HCT116 (cell line): Measurements from ENCODE around the gene COX5B. TPM values are rescaled to one million over a fixed set of nuclear protein-coding genes. Genes with fewer than 3 reads are reported as not detected.

Experiments used
- ATAC-seq: fragments of 200-7000 bp; cut with Tn5 transposase; 2 replicates; pipeline ENCODE4 v1.9.1; 2020; ENCODE audit warnings: mild to moderate bottlenecking, moderate library complexity
- BruUV-seq: library from RNA; stranded (reverse); fragments of 400-500 nt; replicated peaks from 2 replicates; lab custom pipeline; 2021; lab: Mats Ljungman, UMichigan
- CTCF ChIA-PET: fragments of 300-600 bp; sonication (Branson Sonifier 250); formaldehyde crosslinking; loops from one replicate; lab custom pipeline; 2021; ENCODE audit warnings: antibody characterized with exemption; lab: Charles Lee
- POLR2A ChIA-PET: fragments of 300-600, 350-600 bp; sonication (Branson Sonifier 250); formaldehyde crosslinking; loops from one replicate; lab custom pipeline; 2021; ENCODE audit warnings: antibody characterized with exemption; lab: Charles Lee
- RAD21 ChIA-PET, 2 experiments: fragments of 300-600 bp; sonication (Branson Sonifier 250); formaldehyde crosslinking; loops; one replicate each; lab custom pipeline; 2023; ENCODE audit warnings: low total read pairs in 2 of 2; ENCODE audit not compliant: uncharacterized antibody in 2 of 2, unreplicated experiment in 2 of 2, low non-redundant PET in 1 of 2; lab: Charles Lee
- DNase-seq: peaks from one replicate; pipeline ENCODE4 v3.0.0-alpha.2; 2010; ENCODE audit warnings: low read depth, low spot score
- H2AFZ ChIP-seq: fragments of 200-600 bp; shearing (Covaris generic), sonication (generic); 2 replicates; pipeline ENCODE4 v1.6.1; 2017; ENCODE audit warnings: low read depth, mixed run types, mixed read lengths, antibody characterized with exemption, low read length; ENCODE audit not compliant: poor library complexity, severe bottlenecking
- H3K27ac ChIP-seq: 2 replicates; pipeline ENCODE4 v1.5.1; 2012; ENCODE audit warnings: low read depth, low read length
- H3K27me3 ChIP-seq: fragments of 200-600 bp; sonication (generic); 2 replicates; pipeline ENCODE4 v1.6.1; 2016; ENCODE audit warnings: mixed run types, low read length, mixed read lengths; ENCODE audit not compliant: insufficient read depth
- H3K36me3 ChIP-seq, 2 experiments: fragments of 200-500 bp in 1 of 2; fragments of 200-600 bp in 1 of 2; sonication (Bioruptor generic) in 1 of 2; sonication (generic) in 1 of 2; 2 replicates each; pipeline versions ENCODE4 v1.5.1 to v1.6.1; 2014 to 2016; ENCODE audit warnings: low read length in 2 of 2, inconsistent platforms in 1 of 2, mixed read lengths in 1 of 2, mixed run types in 1 of 2; ENCODE audit not compliant: insufficient read depth in 2 of 2, control insufficient read depth in 1 of 2
- H3K4me1 ChIP-seq, 2 experiments: fragments of 200-600 bp in 1 of 2; sonication (generic) in 1 of 2; 2 replicates each; pipeline versions ENCODE4 v1.5.1 to v1.6.1; 2012 to 2017; ENCODE audit warnings: low read length in 2 of 2, inconsistent platforms in 1 of 2, mild to moderate bottlenecking in 1 of 2, mixed read lengths in 1 of 2, mixed run types in 1 of 2, moderate library complexity in 1 of 2; ENCODE audit not compliant: insufficient read depth in 2 of 2, control insufficient read depth in 1 of 2
- H3K4me2 ChIP-seq: fragments of 200-600 bp; sonication (generic); 2 replicates; pipeline ENCODE4 v1.6.1; 2017; ENCODE audit warnings: mixed run types, low read length, mixed read lengths
- H3K4me3 ChIP-seq, 2 experiments: fragments of 200-600 bp in 1 of 2; sonication (generic) in 1 of 2; replicated peaks in 1 of 2; 2 replicates each; pipeline ENCODE4 v1.5.1; 2011 to 2016; ENCODE audit warnings: low read length in 2 of 2, control low read depth in 1 of 2, low read depth in 1 of 2, mild to moderate bottlenecking in 1 of 2, mixed read lengths in 1 of 2, mixed run types in 1 of 2
- H3K79me2 ChIP-seq: fragments of 200-600 bp; sonication (generic); 2 replicates; pipeline ENCODE4 v1.6.1; 2017; ENCODE audit warnings: mild to moderate bottlenecking, mixed run types, low read length, moderate library complexity, mixed read lengths; ENCODE audit not compliant: insufficient read depth
- H3K9ac ChIP-seq: fragments of 200-600 bp; sonication (generic); 2 replicates; pipeline ENCODE4 v1.6.1; 2016; ENCODE audit warnings: low read length, mixed read lengths
- H3K9me2 ChIP-seq: fragments of 200-600 bp; sonication (generic), shearing (Covaris generic); 2 replicates; pipeline ENCODE4 v1.6.1; 2017; ENCODE audit warnings: mixed run types, mild to moderate bottlenecking, moderate library complexity; ENCODE audit not compliant: insufficient read depth
- H3K9me3 ChIP-seq, 2 experiments: fragments of 200-500 bp in 1 of 2; fragments of 200-600 bp in 1 of 2; sonication (Bioruptor generic) in 1 of 2; sonication (generic) in 1 of 2; 2 replicates each; pipeline ENCODE4 v1.6.1; 2014 to 2017; ENCODE audit warnings: low read length in 2 of 2, mixed read lengths in 2 of 2, inconsistent platforms in 1 of 2, low read depth in 1 of 2, mild to moderate bottlenecking in 1 of 2, mixed run types in 1 of 2, moderate library complexity in 1 of 2; ENCODE audit not compliant: control insufficient read depth in 1 of 2, insufficient read depth in 1 of 2
- H4K20me1 ChIP-seq: fragments of 200-600 bp; sonication (generic), shearing (Covaris generic); 2 replicates; pipeline ENCODE4 v1.6.1; 2017; ENCODE audit warnings: mixed run types, mild to moderate bottlenecking, moderate library complexity; ENCODE audit not compliant: insufficient read depth
- ATF3 ChIP-seq: IDR thresholded peaks from 2 replicates; pipeline ENCODE4 v1.6.1; 2012
- CBX3 ChIP-seq: IDR thresholded peaks from 2 replicates; pipeline ENCODE4 v1.6.1; 2012; ENCODE audit warnings: low read depth
- CEBPB ChIP-seq: IDR thresholded peaks from 2 replicates; pipeline ENCODE4 v1.6.1; 2012; ENCODE audit warnings: low read depth
- EGR1 ChIP-seq: IDR thresholded peaks from 2 replicates; pipeline ENCODE4 v1.6.1; 2012; ENCODE audit warnings: low read depth
- ELF1 ChIP-seq: IDR thresholded peaks from 2 replicates; pipeline ENCODE4 v1.6.1; 2012; ENCODE audit warnings: low read depth, borderline replicate concordance
- EZH2 ChIP-seq: fragments of 200-600 bp; sonication (generic); IDR thresholded peaks from 2 replicates; pipeline ENCODE4 v1.6.1; 2017; ENCODE audit warnings: antibody characterized with exemption, mixed run types
- EZH2phosphoT487 ChIP-seq: fragments of 200-600 bp; IDR thresholded peaks from 2 replicates; pipeline ENCODE4 v1.6.1; 2018; ENCODE audit warnings: antibody characterized with exemption, borderline replicate concordance
- FOSL1 ChIP-seq: IDR thresholded peaks from 2 replicates; pipeline ENCODE4 v1.6.1; 2012; ENCODE audit warnings: low read depth
- JUND ChIP-seq: IDR thresholded peaks from 2 replicates; pipeline ENCODE4 v1.6.1; 2012
- POLR2A ChIP-seq: IDR thresholded peaks from 2 replicates; pipeline ENCODE4 v1.7.0; 2011; ENCODE audit warnings: borderline replicate concordance; ENCODE audit not compliant: insufficient read depth, insufficient read length; ENCODE audit errors: extremely low read depth
- POLR2AphosphoS5 ChIP-seq: IDR thresholded peaks from 2 replicates; pipeline ENCODE4 v1.6.1; 2011; ENCODE audit warnings: mild to moderate bottlenecking, low read depth, low read length, moderate library complexity
- RAD21 ChIP-seq: IDR thresholded peaks from 2 replicates; pipeline ENCODE4 v1.6.1; 2012; ENCODE audit warnings: low read depth, mild to moderate bottlenecking
- SP1 ChIP-seq: IDR thresholded peaks from 2 replicates; pipeline ENCODE4 v1.6.1; 2012; ENCODE audit warnings: low read depth
- SRF ChIP-seq: IDR thresholded peaks from 2 replicates; pipeline ENCODE4 v1.6.1; 2012; ENCODE audit warnings: low read depth
- TCF7L2 ChIP-seq: IDR thresholded peaks from 2 replicates; pipeline ENCODE4 v1.7.0; 2011; ENCODE audit warnings: borderline replicate concordance, inconsistent platforms; ENCODE audit not compliant: insufficient read depth, insufficient read length; ENCODE audit errors: extremely low read depth
- YY1 ChIP-seq: IDR thresholded peaks from 2 replicates; pipeline ENCODE4 v1.6.1; 2011; ENCODE audit warnings: low read length, low read depth, moderate library complexity, mild to moderate bottlenecking; ENCODE audit not compliant: insufficient replicate concordance; ENCODE audit errors: extremely low read depth
- ZBTB33 ChIP-seq: IDR thresholded peaks from 2 replicates; pipeline ENCODE4 v1.6.1; 2011; ENCODE audit warnings: mild to moderate bottlenecking, low read length, moderate library complexity; ENCODE audit not compliant: insufficient replicate concordance; ENCODE audit errors: extremely low read depth
- ZNF274 ChIP-seq: fragments of 200-500 bp; sonication (Bioruptor generic); IDR thresholded peaks from 2 replicates; pipeline ENCODE4 v1.6.1; 2014; ENCODE audit warnings: mild to moderate bottlenecking, low read depth, low read length, inconsistent platforms
- intact Hi-C: fragments of 100-400 bp; cut with micrococcal nuclease; formaldehyde crosslinking; loops from 2 replicates; pipeline ENCODE4 v1.10.0; 2022
- total RNA-seq: library from RNA; stranded (reverse); gene quantifications from one replicate; pipeline ENCODE4 v1.2.1, GENCODE V29; 2021; ENCODE audit not compliant: unreplicated experiment
- TF ChIP-seq, protein P1 (sequence below): IDR thresholded peaks from 2 replicates; pipeline ENCODE4 v1.6.1; 2012; ENCODE audit warnings: low read depth

Gene COX5B
- total RNA-seq, 1 experiment from 2014 or later: 283 TPM

DNA sequence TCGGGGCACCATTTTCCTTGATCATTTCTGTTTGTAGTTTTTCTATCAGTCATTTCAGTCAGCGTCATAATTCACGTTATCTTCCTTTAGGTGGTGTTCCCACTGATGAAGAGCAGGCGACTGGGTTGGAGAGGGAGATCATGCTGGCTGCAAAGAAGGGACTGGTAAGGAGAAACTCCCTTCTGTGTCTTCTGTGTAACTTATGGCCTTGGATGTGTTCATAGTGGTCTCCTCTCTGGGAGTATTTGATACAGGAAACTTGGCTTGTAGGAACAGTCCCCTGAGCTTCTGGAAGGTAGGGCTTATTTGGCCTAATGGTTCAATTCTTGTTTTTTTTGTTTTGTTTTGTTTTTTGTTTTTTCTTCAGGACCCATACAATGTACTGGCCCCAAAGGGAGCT, 1.1 kb downstream of the COX5B start:
- H4K20me1 ChIP-seq: no peaks in the 10 kb centered on the region
- H3K9ac ChIP-seq: peak overlapping the region; percentile 98
- H3K4me2 ChIP-seq: peak overlapping the region; percentile 89
- peaks cover 22 to 25% of the 10 kb centered on the region in 2 experiments; a peak in 3 of 4 replicates for H3K36me3 ChIP-seq
- DNase-seq (no peak), ATAC-seq (no peak)
- TF ChIP-seq YY1 (no peak), EGR1 (no peak), ZBTB33 (no peak), CEBPB (no peak), SRF (no peak), POLR2AphosphoS5 (no peak), TCF7L2 (no peak), ATF3 (no peak), CBX3 (no peak), JUND (no peak), RAD21 (no peak), POLR2A (no peak), FOSL1 (no peak), ZNF274 (no peak), EZH2 (no peak), ELF1 (no peak), SP1 (no peak), EZH2phosphoT487 (no peak)
- TF ChIP-seq, protein P1, sequence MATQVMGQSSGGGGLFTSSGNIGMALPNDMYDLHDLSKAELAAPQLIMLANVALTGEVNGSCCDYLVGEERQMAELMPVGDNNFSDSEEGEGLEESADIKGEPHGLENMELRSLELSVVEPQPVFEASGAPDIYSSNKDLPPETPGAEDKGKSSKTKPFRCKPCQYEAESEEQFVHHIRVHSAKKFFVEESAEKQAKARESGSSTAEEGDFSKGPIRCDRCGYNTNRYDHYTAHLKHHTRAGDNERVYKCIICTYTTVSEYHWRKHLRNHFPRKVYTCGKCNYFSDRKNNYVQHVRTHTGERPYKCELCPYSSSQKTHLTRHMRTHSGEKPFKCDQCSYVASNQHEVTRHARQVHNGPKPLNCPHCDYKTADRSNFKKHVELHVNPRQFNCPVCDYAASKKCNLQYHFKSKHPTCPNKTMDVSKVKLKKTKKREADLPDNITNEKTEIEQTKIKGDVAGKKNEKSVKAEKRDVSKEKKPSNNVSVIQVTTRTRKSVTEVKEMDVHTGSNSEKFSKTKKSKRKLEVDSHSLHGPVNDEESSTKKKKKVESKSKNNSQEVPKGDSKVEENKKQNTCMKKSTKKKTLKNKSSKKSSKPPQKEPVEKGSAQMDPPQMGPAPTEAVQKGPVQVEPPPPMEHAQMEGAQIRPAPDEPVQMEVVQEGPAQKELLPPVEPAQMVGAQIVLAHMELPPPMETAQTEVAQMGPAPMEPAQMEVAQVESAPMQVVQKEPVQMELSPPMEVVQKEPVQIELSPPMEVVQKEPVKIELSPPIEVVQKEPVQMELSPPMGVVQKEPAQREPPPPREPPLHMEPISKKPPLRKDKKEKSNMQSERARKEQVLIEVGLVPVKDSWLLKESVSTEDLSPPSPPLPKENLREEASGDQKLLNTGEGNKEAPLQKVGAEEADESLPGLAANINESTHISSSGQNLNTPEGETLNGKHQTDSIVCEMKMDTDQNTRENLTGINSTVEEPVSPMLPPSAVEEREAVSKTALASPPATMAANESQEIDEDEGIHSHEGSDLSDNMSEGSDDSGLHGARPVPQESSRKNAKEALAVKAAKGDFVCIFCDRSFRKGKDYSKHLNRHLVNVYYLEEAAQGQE: no peak
- H3K9me2 ChIP-seq: no peaks in the 10 kb centered on the region
- ChIA-PET POLR2A (no interaction called here), RAD21 (interaction anchor here in 1 of 2 experiments (1.0 kb wide), 1 partner anchor 17 kb away, joined by 3 read pairs; the partner anchor contains the start of gene ACTR1B), CTCF (interaction anchor here (1.4 to 1.6 kb wide), 2 partner anchors 15 to 17 kb away, joined by 3 to 12 read pairs; partner anchors contain the start of gene ACTR1B)
- H3K27me3 ChIP-seq: no peaks in the 10 kb centered on the region
- peaks cover 8 to 17% of the 10 kb centered on the region in 2 experiments for H3K4me1 ChIP-seq
- no peak overlapping the region for H2AFZ ChIP-seq
- BruUV-seq: TSS peak; percentile 65
- H3K4me3 ChIP-seq: peak overlapping the region; percentile 97 to 98
- peaks cover 20% of the 10 kb centered on the region for H3K79me2 ChIP-seq
- H3K27ac ChIP-seq: no peak overlapping the region
- intact Hi-C loops: no loop called here
- no peaks in the 10 kb centered on the region for H3K9me3 ChIP-seq
